Thyroid gland (tissue), 4 donors: ENCODE data around the gene LSM6. TPM values are rescaled to one million over a fixed set of nuclear protein-coding genes. Genes with fewer than 3 reads are reported as not detected.

Source experiments
- DNase-seq, 2 donors: peaks; one replicate each; pipeline ENCODE4 v3.0.0-alpha.2; 2019
- H3K27ac ChIP-seq, 3 donors: fragments of 200-600 bp; sonication (generic); 1 replicate in 2 of 3; 2 replicates in 1 of 3; pipeline ENCODE4 v1.5.1; 2016 to 2019; ENCODE audit warnings: mild to moderate bottlenecking in 1 of 3, moderate library complexity in 1 of 3
- H3K27me3 ChIP-seq: fragments of 200-600 bp; sonication (generic); one replicate; pipeline ENCODE4 v1.5.1; 2019
- H3K36me3 ChIP-seq, 2 donors: fragments of 200-600 bp; sonication (generic); one replicate each; pipeline ENCODE4 v1.5.1; 2016 to 2019
- H3K4me1 ChIP-seq, 2 donors: fragments of 200-600 bp; sonication (generic); one replicate each; pipeline ENCODE4 v1.5.1; 2017 to 2019
- H3K4me3 ChIP-seq, 3 donors: fragments of 200-600 bp; sonication (generic); replicated peaks in 1 of 3; 1 replicate in 2 of 3; 2 replicates in 1 of 3; pipeline ENCODE4 v1.5.1; 2016; ENCODE audit warnings: mild to moderate bottlenecking in 1 of 3
- H3K9me3 ChIP-seq: fragments of 200-600 bp; sonication (generic); one replicate; pipeline ENCODE4 v1.5.1; 2017
- CTCF ChIP-seq, 6 experiments: fragments of 200-600 bp in 3 of 6; fragments of 450-650 bp in 3 of 6; sonication (generic) in 3 of 6; IDR thresholded peaks; one replicate each; pipeline ENCODE4 v1.5.1; 2016 to 2019; ENCODE audit warnings: antibody characterized with exemption in 6 of 6, mild to moderate bottlenecking in 2 of 6, inconsistent platforms in 1 of 6, moderate library complexity in 1 of 6
- POLR2A ChIP-seq, 2 donors: fragments of 450-650 bp; IDR thresholded peaks; one replicate each; pipeline ENCODE4 v1.6.1; 2017; ENCODE audit warnings: antibody characterized with exemption in 2 of 2, mild to moderate bottlenecking in 2 of 2, moderate library complexity in 1 of 2
- WGBS, 2 donors: methylation state at CpG; one replicate each; pipeline ENCODE4 v1.1.5; 2017; 5-methylcytosine and 5-hydroxymethylcytosine counted together
- intact Hi-C: fragments of 100-400 bp; cut with DNase I; formaldehyde crosslinking; loops from one replicate; pipeline ENCODE4 v1.15.1; 2023
- total RNA-seq, 4 donors: library from RNA; depleted of rRNA; stranded (reverse); fragments of >200 nt; gene quantifications; one replicate each; pipeline ENCODE4 v1.2.3, GENCODE V29; 2016

LSM6 gene
- total RNA-seq, 4 donors from 2014 or later, result 25.1 to 43.9 (median 31.9) TPM

- Histone ChIP-seq H3K9me3 (no peaks in the 10 kb centered on the region), H3K27ac (no peak overlapping the region), H3K36me3 (peaks cover 12 to 16% of the 10 kb centered on the region in 2 donors), H3K4me3 (no peak overlapping the region), H3K4me1 (no peaks in the 10 kb centered on the region), H3K27me3 (no peaks in the 10 kb centered on the region)
- DNase-seq, result no peak
- TF ChIP-seq CTCF (IDR thresholded peaks at IDR 0.05), result no peak
- no peak for TF ChIP-seq POLR2A (IDR thresholded peaks at IDR 0.05)
- 91 to 93% methylated on average over 5 of the region's 5 CpGs for WGBS, 2 donors
- intact Hi-C loops, result no loop called here
Measured at GRCh38 chr4:146193628-146194027, 18.1 kb downstream of the LSM6 start.

- Histone ChIP-seq H3K36me3 (peaks cover 12 to 16% of the 10 kb centered on the region in 2 donors), H3K27me3 (no peaks in the 10 kb centered on the region), H3K27ac (no peak overlapping the region), H3K4me3 (no peak overlapping the region), H3K4me1 (no peaks in the 10 kb centered on the region), H3K9me3 (no peaks in the 10 kb centered on the region)
- no peak for TF ChIP-seq CTCF (IDR thresholded peaks at IDR 0.05)
- no peak for TF ChIP-seq POLR2A (IDR thresholded peaks at IDR 0.05)
- no peak for DNase-seq
- intact Hi-C loops, result no loop called here
Measured at GRCh38 chr4:146194212-146194611, 18.7 kb downstream of the LSM6 start.

GRCh38 chr4:146202665-146203064 lies 27.1 kb downstream of the LSM6 start:
- Histone ChIP-seq H3K27ac (no peak overlapping the region), H3K36me3 (no peaks in the 10 kb centered on the region), H3K9me3 (no peaks in the 10 kb centered on the region), H3K4me1 (no peaks in the 10 kb centered on the region), H3K27me3 (no peaks in the 10 kb centered on the region), H3K4me3 (no peak overlapping the region)
- WGBS, 2 donors, result 74 to 76% methylated on average over 2 of the region's 2 CpGs
- intact Hi-C loops, result no loop called here
- TF ChIP-seq POLR2A (IDR thresholded peaks at IDR 0.05) (no peak), CTCF (IDR thresholded peaks at IDR 0.05) (no peak)
- DNase-seq, result no peak

GRCh38 chr4:146207410-146207809 lies 31.9 kb downstream of the LSM6 start:
- no peaks in the 10 kb centered on the region for H3K4me1 ChIP-seq
- intact Hi-C loops, result no loop called here
- DNase-seq, result no peak
- no peak overlapping the region for H3K27ac ChIP-seq
- TF ChIP-seq POLR2A (IDR thresholded peaks at IDR 0.05), result no peak
- TF ChIP-seq CTCF (IDR thresholded peaks at IDR 0.05), result no peak
- no peaks in the 10 kb centered on the region for H3K27me3 ChIP-seq
- WGBS, 2 donors, result 69 to 70% methylated on average over 5 of the region's 5 CpGs
- no peaks in the 10 kb centered on the region for H3K9me3 ChIP-seq
- H3K36me3 ChIP-seq, result no peaks in the 10 kb centered on the region
- no peak overlapping the region for H3K4me3 ChIP-seq

GRCh38 chr4:146210890-146211289 lies 35.4 kb downstream of the LSM6 start:
- no peaks in the 10 kb centered on the region for H3K9me3 ChIP-seq
- H3K4me3 ChIP-seq, result no peak overlapping the region
- H3K27me3 ChIP-seq, result no peaks in the 10 kb centered on the region
- H3K27ac ChIP-seq, result no peak overlapping the region
- TF ChIP-seq CTCF (IDR thresholded peaks at IDR 0.05) (no peak), POLR2A (IDR thresholded peaks at IDR 0.05) (no peak)
- intact Hi-C loops, result no loop called here
- H3K36me3 ChIP-seq, result no peaks in the 10 kb centered on the region
- DNase-seq, result no peak
- H3K4me1 ChIP-seq, result no peaks in the 10 kb centered on the region
- 38 to 39% methylated on average over 2 of the region's 2 CpGs for WGBS, 2 donors
